ENCODE results near the gene MAML2. TPM values are rescaled to one million over a fixed set of nuclear protein-coding genes. Genes with fewer than 3 reads are reported as not detected.
A peak's percentile ranks its signal among the peaks of the same experiment; 100 is the strongest.

Gene MAML2
- total RNA-seq, 2 experiments from 2014 or later: 23.4 to 27.2 TPM

DNA sequence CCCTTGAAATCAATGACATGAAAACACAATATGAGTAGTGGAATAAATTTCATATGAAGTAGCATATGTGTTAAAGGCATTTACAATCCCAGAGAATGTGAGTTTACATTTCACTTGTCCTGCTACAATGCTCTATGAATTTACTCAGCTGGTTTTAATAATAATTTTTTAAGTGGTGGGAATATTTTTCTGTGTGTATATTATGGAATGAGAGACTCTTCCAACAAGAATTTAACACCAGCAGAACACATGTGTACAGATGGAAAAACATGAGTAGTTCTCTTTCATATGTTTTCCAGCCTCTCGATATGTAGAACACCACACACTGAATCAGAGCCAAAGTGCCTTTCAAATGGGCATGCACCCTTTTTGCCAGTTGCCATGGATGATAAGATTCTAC lies 170.4 kb downstream of the MAML2 start:
- Mint-ChIP-seq H3K9me3 (peaks cover 5% of the 10 kb centered on the region), H3K27me3 (no peaks in the 10 kb centered on the region), H3K4me3 (no peak overlapping the region), H3K4me1 (peaks cover 44% of the 10 kb centered on the region), H3K36me3 (ENCODE audit: low read depth) (peaks cover 39% of the 10 kb centered on the region), H3K27ac (no peak overlapping the region)
- DNase-seq: no peak
- POLR2A ChIA-PET: no interaction called here
- CTCF ChIA-PET: interaction anchor here (0.8 to 1.3 kb wide), 4 partner anchors 13 to 171 kb away, joined by 3 to 4 read pairs (median 3); partner anchors contain the start of gene MAML2

GRCh38 chr11:96169250-96169649 lies 173.7 kb downstream of the MAML2 start:
- H3K9me3 Mint-ChIP-seq: peaks cover 5% of the 10 kb centered on the region
- DNase-seq: no peak
- H3K27ac Mint-ChIP-seq: no peak overlapping the region
- H3K4me3 Mint-ChIP-seq: no peak overlapping the region
- H3K4me1 Mint-ChIP-seq: peaks cover 58% of the 10 kb centered on the region
- ChIA-PET POLR2A (interaction anchor here (0.6 kb wide), 2 partner anchors 52 to 172 kb away, joined by 4 to 9 read pairs; no protein-coding TSS in a partner anchor), CTCF (interaction anchor here (0.5 to 1.4 kb wide), 5 partner anchors 40 to 1740 kb away, joined by 3 read pairs; no protein-coding TSS in a partner anchor)
- H3K36me3 Mint-ChIP-seq (ENCODE audit: low read depth): peaks cover 25% of the 10 kb centered on the region
- no peaks in the 10 kb centered on the region for H3K27me3 Mint-ChIP-seq

GRCh38 chr11:96168623-96169022 lies 174.4 kb downstream of the MAML2 start:
- POLR2A ChIA-PET: interaction anchor here (0.6 kb wide), 1 partner anchor 175 kb away, joined by 3 read pairs; no protein-coding TSS in a partner anchor
- Mint-ChIP-seq H3K27me3 (no peaks in the 10 kb centered on the region), H3K36me3 (ENCODE audit: low read depth) (peaks cover 21% of the 10 kb centered on the region), H3K9me3 (peaks cover 5% of the 10 kb centered on the region), H3K27ac (no peak overlapping the region), H3K4me3 (no peak overlapping the region), H3K4me1 (peaks cover 53% of the 10 kb centered on the region)
- DNase-seq: no peak
- CTCF ChIA-PET: interaction anchor here (0.5 to 1.8 kb wide), 5 partner anchors 41 to 1739 kb away, joined by 3 to 4 read pairs (median 3); partner anchors contain the start of gene MAML2

- H3K4me1 Mint-ChIP-seq: peaks cover 44% of the 10 kb centered on the region
- no peaks in the 10 kb centered on the region for H3K27me3 Mint-ChIP-seq
- POLR2A ChIA-PET: no interaction called here
- H3K36me3 Mint-ChIP-seq (ENCODE audit: low read depth): peaks cover 20% of the 10 kb centered on the region
- CTCF ChIA-PET: interaction anchor here (0.6 to 1.8 kb wide), 3 partner anchors 40 to 175 kb away, joined by 3 to 4 read pairs (median 3); partner anchors contain the start of gene MAML2
- no peak overlapping the region for H3K4me3 Mint-ChIP-seq
- no peak for DNase-seq
- peaks cover 5% of the 10 kb centered on the region for H3K9me3 Mint-ChIP-seq
- no peak overlapping the region for H3K27ac Mint-ChIP-seq
Observed at GRCh38 chr11:96167787-96168186, 175.2 kb downstream of the MAML2 start.

GRCh38 chr11:96167203-96167758 lies 175.7 kb downstream of the MAML2 start:
- DNase-seq: no peak
- Mint-ChIP-seq H3K9me3 (peaks cover 5% of the 10 kb centered on the region), H3K4me3 (no peak overlapping the region), H3K27ac (no peak overlapping the region), H3K36me3 (ENCODE audit: low read depth) (peaks cover 20% of the 10 kb centered on the region), H3K27me3 (no peaks in the 10 kb centered on the region), H3K4me1 (peaks cover 43% of the 10 kb centered on the region)
- POLR2A ChIA-PET: interaction anchor here (0.6 kb wide), 1 partner anchor 351 kb away, joined by 4 read pairs; no protein-coding TSS in a partner anchor
- CTCF ChIA-PET: interaction anchor here (1.8 kb wide), 1 partner anchor 176 kb away, joined by 4 read pairs; the partner anchor contains the start of gene MAML2

DNA sequence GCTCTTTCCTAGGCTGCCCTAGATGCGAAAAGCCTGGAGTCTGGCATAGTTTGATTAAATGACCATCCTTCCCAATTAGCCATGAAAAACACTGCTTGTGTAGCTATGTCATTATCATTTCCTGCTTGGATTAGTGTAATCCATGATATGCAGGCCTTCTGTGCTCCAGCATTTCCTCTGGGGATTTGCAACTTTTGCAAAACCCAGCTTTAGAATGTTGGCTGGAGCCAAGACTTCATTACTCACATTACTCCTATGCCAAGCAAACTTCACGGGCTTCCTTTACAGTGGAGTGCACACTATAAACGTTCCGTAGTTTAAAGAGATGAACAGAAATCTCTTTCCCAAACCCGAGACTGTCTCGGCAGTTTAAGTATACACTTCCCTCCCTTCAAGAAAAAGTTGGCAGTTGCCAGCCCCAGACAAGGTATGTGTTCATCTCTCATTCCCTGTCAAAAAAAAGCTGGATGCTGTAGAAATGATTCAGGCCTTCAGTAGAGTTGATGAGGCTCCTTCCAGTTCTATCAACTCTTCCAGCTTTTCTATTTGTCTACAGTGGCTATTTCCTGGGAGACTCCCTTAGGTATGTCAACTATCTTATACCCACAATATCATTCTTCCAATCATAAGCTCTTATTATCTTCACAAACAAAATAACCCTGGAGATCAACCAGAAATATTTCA lies 180.0 kb downstream of the MAML2 start:
- no peak for DNase-seq
- Mint-ChIP-seq H3K36me3 (ENCODE audit: low read depth) (peaks cover 10% of the 10 kb centered on the region), H3K27ac (no peak overlapping the region), H3K9me3 (no peaks in the 10 kb centered on the region), H3K4me3 (no peak overlapping the region), H3K27me3 (no peaks in the 10 kb centered on the region), H3K4me1 (peaks cover 27% of the 10 kb centered on the region)
- ChIA-PET POLR2A (no interaction called here), CTCF (interaction anchor here (0.6 to 1.2 kb wide), 5 partner anchors 8 to 1770 kb away, joined by 3 to 5 read pairs (median 4); partner anchors contain the start of gene MAML2)

- Mint-ChIP-seq H3K27ac (no peak overlapping the region), H3K4me1 (peaks cover 30% of the 10 kb centered on the region), H3K9me3 (no peaks in the 10 kb centered on the region), H3K36me3 (ENCODE audit: low read depth) (peaks cover 10% of the 10 kb centered on the region), H3K27me3 (no peaks in the 10 kb centered on the region), H3K4me3 (no peak overlapping the region)
- no peak for DNase-seq
- CTCF ChIA-PET: interaction anchor here (0.6 kb wide), 2 partner anchors 32 to 300 kb away, joined by 3 to 5 read pairs; no protein-coding TSS in a partner anchor
- POLR2A ChIA-PET: no interaction called here
Observed at GRCh38 chr11:96161307-96162089, 181.5 kb downstream of the MAML2 start.

DNA sequence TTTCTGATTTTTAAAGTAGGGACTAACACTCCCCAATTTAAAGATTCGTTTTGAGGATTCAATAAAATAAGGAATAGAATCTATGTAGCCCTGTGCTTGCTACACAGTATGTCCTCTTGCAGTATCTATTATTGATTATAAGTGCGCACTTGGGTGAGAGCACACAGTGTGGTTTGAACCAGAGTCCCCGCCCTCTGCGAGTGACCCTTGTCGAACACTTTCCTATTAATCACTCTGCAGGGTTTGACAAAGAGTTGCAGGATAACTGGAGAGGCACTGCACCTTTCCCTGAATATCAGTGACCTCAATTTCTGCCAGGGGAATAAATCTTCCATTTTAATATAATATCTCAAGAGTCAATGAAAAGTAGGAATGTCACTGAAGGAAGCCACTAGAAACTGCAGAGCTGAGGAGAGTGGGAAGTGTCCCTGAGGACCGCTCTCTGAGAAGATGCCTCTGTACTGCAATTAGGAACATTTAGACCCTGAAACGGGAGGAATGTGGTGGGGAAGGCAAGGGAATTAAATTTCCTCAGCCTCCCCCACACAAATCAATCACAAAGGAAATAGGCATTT lies 182.2 kb downstream of the MAML2 start:
- ChIA-PET POLR2A (no interaction called here), CTCF (no interaction called here)
- Mint-ChIP-seq H3K9me3 (no peaks in the 10 kb centered on the region), H3K36me3 (ENCODE audit: low read depth) (peaks cover 10% of the 10 kb centered on the region), H3K4me3 (no peak overlapping the region), H3K4me1 (peaks cover 32% of the 10 kb centered on the region), H3K27me3 (no peaks in the 10 kb centered on the region), H3K27ac (no peak overlapping the region)
- DNase-seq: no peak

DNA sequence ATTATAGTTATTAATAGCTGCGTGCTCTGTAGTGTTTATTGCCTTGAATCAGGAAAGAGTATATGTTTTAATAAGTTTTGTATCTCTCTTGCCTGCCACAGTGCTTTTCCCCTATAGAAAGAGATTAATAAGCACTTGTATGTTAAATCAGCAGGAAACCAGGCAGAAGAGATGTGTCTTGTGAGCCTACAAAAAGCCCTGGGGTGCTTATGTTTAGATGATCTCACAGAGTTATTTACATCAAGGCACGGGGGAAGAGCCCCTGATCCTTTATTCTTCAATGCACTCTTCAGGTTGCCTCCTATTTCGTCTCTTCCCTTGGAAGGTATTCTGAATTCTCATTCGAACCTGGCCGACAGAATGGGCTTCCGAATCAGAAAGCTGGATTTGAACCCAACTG lies 183.0 kb downstream of the MAML2 start:
- Mint-ChIP-seq H3K9me3 (no peaks in the 10 kb centered on the region), H3K27me3 (no peaks in the 10 kb centered on the region), H3K36me3 (ENCODE audit: low read depth) (peaks cover 10% of the 10 kb centered on the region), H3K4me3 (no peak overlapping the region), H3K27ac (no peak overlapping the region), H3K4me1 (peaks cover 35% of the 10 kb centered on the region)
- ChIA-PET POLR2A (no interaction called here), CTCF (interaction anchor here (0.6 to 0.7 kb wide), 2 partner anchors 13 to 38 kb away, joined by 3 to 4 read pairs; no protein-coding TSS in a partner anchor)
- DNase-seq: no peak

- Mint-ChIP-seq H3K36me3 (ENCODE audit: low read depth) (peaks cover 3% of the 10 kb centered on the region), H3K27ac (peak overlapping the region; percentile 46), H3K9me3 (no peaks in the 10 kb centered on the region), H3K4me3 (no peak overlapping the region), H3K27me3 (no peaks in the 10 kb centered on the region), H3K4me1 (peaks cover 41% of the 10 kb centered on the region)
- ChIA-PET CTCF (interaction anchor here (0.6 to 0.9 kb wide), 3 partner anchors 34 to 184 kb away, joined by 3 to 5 read pairs (median 3); no protein-coding TSS in a partner anchor), POLR2A (interaction anchor here (0.6 kb wide), 1 partner anchor 34 kb away, joined by 3 read pairs; no protein-coding TSS in a partner anchor)
- no peak for DNase-seq
Observed at GRCh38 chr11:96158126-96158525, 184.9 kb downstream of the MAML2 start.

DNA sequence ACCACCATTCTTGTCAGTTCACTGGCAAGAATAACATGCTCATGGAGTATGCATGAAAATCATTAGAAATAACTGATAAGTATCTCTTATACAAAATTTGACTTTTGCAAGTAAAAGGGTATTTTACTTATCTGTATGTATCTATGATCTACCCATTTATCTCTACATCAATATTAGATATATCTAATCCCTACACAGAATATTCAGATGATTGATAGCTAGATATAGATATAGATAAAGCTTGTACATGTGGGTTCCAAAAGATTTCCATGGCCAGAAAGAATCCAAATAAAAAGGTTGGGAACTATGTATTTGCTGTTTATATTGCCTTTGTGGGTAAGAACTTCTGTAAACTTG lies 185.5 kb downstream of the MAML2 start:
- CTCF ChIA-PET: no interaction called here
- Mint-ChIP-seq H3K9me3 (no peaks in the 10 kb centered on the region), H3K27me3 (no peaks in the 10 kb centered on the region), H3K4me1 (peaks cover 44% of the 10 kb centered on the region), H3K27ac (peak overlapping the region; percentile 91), H3K36me3 (ENCODE audit: low read depth) (peaks cover 5% of the 10 kb centered on the region), H3K4me3 (no peak overlapping the region)
- DNase-seq: no peak
- POLR2A ChIA-PET: no interaction called here

GRCh38 chr11:96156379-96156722 lies 186.6 kb downstream of the MAML2 start:
- Mint-ChIP-seq H3K27me3 (no peaks in the 10 kb centered on the region), H3K27ac (peak overlapping the region; percentile 91), H3K9me3 (no peaks in the 10 kb centered on the region), H3K4me3 (peak overlapping the region; percentile 46), H3K36me3 (ENCODE audit: low read depth) (peaks cover 8% of the 10 kb centered on the region), H3K4me1 (peaks cover 49% of the 10 kb centered on the region)
- CTCF ChIA-PET: interaction anchor here (0.9 to 1.4 kb wide), 5 partner anchors 17 to 320 kb away, joined by 3 to 4 read pairs (median 3); no protein-coding TSS in a partner anchor
- POLR2A ChIA-PET: interaction anchor here (0.6 kb wide), 1 partner anchor 234 kb away, joined by 4 read pairs; no protein-coding TSS in a partner anchor
- DNase-seq: no peak

All from activated CD4-positive, alpha-beta T cell treated with anti-CD3 and anti-CD28 coated beads, Interleukin-2, amount 10 ng/mL, durations not matched to agents 7 days and 5 days (primary cell).